Endodermal cell (in vitro differentiated cells): ENCODE results near the gene ZNF773. TPM values are rescaled to one million over a fixed set of nuclear protein-coding genes. Genes with fewer than 3 reads are reported as not detected.
A peak's percentile ranks its signal among the peaks of the same experiment; 100 is the strongest.

Experiments used
- DNase-seq: peaks from one replicate; pipeline ENCODE4 v3.0.0-alpha.2; 2017
- H3K27ac ChIP-seq: 2 replicates; pipeline ENCODE4 v1.5.1; 2013; ENCODE audit warnings: mild to moderate bottlenecking, low read depth, low read length, moderate library complexity
- H3K27me3 ChIP-seq: 2 replicates; pipeline ENCODE4 v1.6.1; 2013; ENCODE audit warnings: mild to moderate bottlenecking, low read length, moderate library complexity; ENCODE audit not compliant: insufficient read depth, control insufficient read depth, poor library complexity, severe bottlenecking
- H3K36me3 ChIP-seq: 2 replicates; pipeline ENCODE4 v1.7.0; 2013; ENCODE audit warnings: mild to moderate bottlenecking, low read length, moderate library complexity; ENCODE audit not compliant: control insufficient read depth, insufficient read depth
- H3K4me1 ChIP-seq: one replicate; pipeline ENCODE4 v1.7.0; 2013; ENCODE audit warnings: low read length; ENCODE audit not compliant: control insufficient read depth, insufficient read depth
- H3K4me3 ChIP-seq: 2 replicates; pipeline ENCODE4 v1.5.1; 2013; ENCODE audit warnings: mild to moderate bottlenecking, low read length, moderate library complexity
- H3K9ac ChIP-seq: 2 replicates; pipeline ENCODE4 v1.6.1; 2013; ENCODE audit warnings: mild to moderate bottlenecking, low read length, moderate library complexity; ENCODE audit not compliant: poor library complexity, severe bottlenecking; ENCODE audit errors: extremely low read depth
- H3K9me3 ChIP-seq: 2 replicates; pipeline ENCODE4 v1.6.1; 2013; ENCODE audit warnings: mild to moderate bottlenecking, low read length, moderate library complexity; ENCODE audit not compliant: control insufficient read depth
- H3K27ac Mint-ChIP-seq: 2 replicates; pipeline ENCODE4 v1.8.0; 2020; ENCODE audit warnings: mixed read lengths
- H3K27me3 Mint-ChIP-seq: 2 replicates; pipeline ENCODE4 v1.8.0; 2021; ENCODE audit warnings: mild to moderate bottlenecking, mixed read lengths; ENCODE audit not compliant: insufficient read depth
- H3K36me3 Mint-ChIP-seq: 2 replicates; pipeline ENCODE4 v1.8.0; 2020; ENCODE audit warnings: low read depth, mixed read lengths
- H3K4me1 Mint-ChIP-seq: 2 replicates; pipeline ENCODE4 v1.8.0; 2020; ENCODE audit warnings: mixed read lengths
- H3K4me3 Mint-ChIP-seq: 2 replicates; pipeline ENCODE4 v1.8.0; 2020; ENCODE audit warnings: mild to moderate bottlenecking, moderate library complexity, mixed read lengths
- H3K9me3 Mint-ChIP-seq: 2 replicates; pipeline ENCODE4 v1.8.0; 2020; ENCODE audit warnings: mild to moderate bottlenecking, mixed read lengths
- WGBS, 2 experiments: methylation state at CpG; one replicate each; pipeline versions ENCODE4 v1.1.5 to v1.1.7; 2013; ENCODE audit warnings: missing lambda C conversion rate in 2 of 2, mixed read lengths in 1 of 2; ENCODE audit not compliant: insufficient coverage in 1 of 2, insufficient read length in 1 of 2; 5-methylcytosine and 5-hydroxymethylcytosine counted together
- total RNA-seq, 2 donors: library from RNA; stranded (reverse); fragmentation: NEBNext Ultra II Directional in 1 of 2; extraction: Animal tissue kit (Norgen Biotek cat#: 25700) in 1 of 2; gene quantifications; 2 replicates in 1 of 2; 3 replicates in 1 of 2; pipeline ENCODE4 v1.2.1, GENCODE V29; 2021
- TF ChIP-seq, protein P1 (sequence below): fragments of 200-600 bp; sonication (generic); conservative IDR thresholded peaks from 2 replicates; pipeline ENCODE4 v1.5.0; 2021; ENCODE audit warnings: antibody characterized with exemption, mild to moderate bottlenecking

Gene ZNF773
- total RNA-seq, 2 donors from 2014 or later: 7.9 to 12.4 TPM

DNA sequence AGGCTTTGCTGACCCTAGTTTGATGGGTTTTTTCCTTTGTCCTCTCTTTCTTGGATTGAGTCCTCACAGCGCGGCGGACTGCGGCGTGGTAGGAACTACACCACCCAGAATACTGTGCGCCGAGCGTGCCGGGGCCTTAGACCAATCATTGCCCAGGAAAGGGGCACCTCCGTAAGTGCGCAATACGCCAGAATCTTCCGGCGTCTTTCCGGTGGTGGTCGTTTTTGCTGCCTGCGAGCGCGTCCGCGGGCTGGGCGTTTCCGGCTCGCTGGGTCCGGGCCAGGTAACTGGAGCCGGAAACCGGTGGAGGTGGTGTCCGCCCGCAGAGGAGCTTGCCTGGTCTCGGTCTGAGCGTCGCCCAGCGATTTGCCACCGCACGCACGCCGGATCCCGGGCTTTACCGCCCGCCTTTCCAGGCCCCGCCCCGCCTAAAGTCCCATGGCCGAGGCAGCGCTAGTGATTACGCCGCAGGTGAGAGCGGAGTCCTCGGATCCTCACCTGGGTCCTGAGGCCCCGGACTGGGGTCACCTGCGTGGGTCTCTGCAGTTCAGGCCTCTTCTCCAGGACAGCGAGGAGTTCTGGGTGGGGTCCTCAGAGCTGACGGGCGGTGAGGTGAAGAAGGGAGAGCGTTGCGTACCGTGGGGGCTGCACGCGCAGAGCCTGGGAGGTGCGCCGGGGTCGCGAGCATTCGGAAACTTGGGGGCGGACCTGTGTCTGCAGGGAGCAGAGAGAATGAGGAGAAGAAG is 27.6 kb downstream of the ZNF773 start, which contains the start of gene ZNF549:
Gene ZNF549, plus strand, starts transcription at position 221 of the 746 bp plus-strand sequence. Its CDS starts 218 bp downstream, at position 439.
- peaks cover 73% of the 10 kb centered on the region for H3K9me3 Mint-ChIP-seq
- TF ChIP-seq, protein P1, sequence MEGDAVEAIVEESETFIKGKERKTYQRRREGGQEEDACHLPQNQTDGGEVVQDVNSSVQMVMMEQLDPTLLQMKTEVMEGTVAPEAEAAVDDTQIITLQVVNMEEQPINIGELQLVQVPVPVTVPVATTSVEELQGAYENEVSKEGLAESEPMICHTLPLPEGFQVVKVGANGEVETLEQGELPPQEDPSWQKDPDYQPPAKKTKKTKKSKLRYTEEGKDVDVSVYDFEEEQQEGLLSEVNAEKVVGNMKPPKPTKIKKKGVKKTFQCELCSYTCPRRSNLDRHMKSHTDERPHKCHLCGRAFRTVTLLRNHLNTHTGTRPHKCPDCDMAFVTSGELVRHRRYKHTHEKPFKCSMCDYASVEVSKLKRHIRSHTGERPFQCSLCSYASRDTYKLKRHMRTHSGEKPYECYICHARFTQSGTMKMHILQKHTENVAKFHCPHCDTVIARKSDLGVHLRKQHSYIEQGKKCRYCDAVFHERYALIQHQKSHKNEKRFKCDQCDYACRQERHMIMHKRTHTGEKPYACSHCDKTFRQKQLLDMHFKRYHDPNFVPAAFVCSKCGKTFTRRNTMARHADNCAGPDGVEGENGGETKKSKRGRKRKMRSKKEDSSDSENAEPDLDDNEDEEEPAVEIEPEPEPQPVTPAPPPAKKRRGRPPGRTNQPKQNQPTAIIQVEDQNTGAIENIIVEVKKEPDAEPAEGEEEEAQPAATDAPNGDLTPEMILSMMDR: no peak
- H3K4me1 Mint-ChIP-seq: peaks cover 5% of the 10 kb centered on the region
- H3K9me3 ChIP-seq: peaks cover 2% of the 10 kb centered on the region
- peak; percentile 98 for DNase-seq
- H3K27me3 Mint-ChIP-seq: peaks cover 19% of the 10 kb centered on the region
- no peaks in the 10 kb centered on the region for H3K27me3 ChIP-seq
- peak within 1 kb of the TSS; percentile 100 for H3K4me3 ChIP-seq
- peak within 1 kb of the TSS; percentile 74 for H3K27ac Mint-ChIP-seq
- no peaks in the 10 kb centered on the region for H3K4me1 ChIP-seq
- 0% methylated on average over 12 to 64 of the region's 64 CpGs for WGBS, 2 experiments
- peaks cover 22% of the 10 kb centered on the region for H3K36me3 ChIP-seq
- H3K9ac ChIP-seq: peak within 1 kb of the TSS; percentile 69
- H3K36me3 Mint-ChIP-seq: peaks cover 29% of the 10 kb centered on the region
- H3K4me3 Mint-ChIP-seq: peak within 1 kb of the TSS; percentile 93
- no peak within 1 kb of the TSS for H3K27ac ChIP-seq

DNA sequence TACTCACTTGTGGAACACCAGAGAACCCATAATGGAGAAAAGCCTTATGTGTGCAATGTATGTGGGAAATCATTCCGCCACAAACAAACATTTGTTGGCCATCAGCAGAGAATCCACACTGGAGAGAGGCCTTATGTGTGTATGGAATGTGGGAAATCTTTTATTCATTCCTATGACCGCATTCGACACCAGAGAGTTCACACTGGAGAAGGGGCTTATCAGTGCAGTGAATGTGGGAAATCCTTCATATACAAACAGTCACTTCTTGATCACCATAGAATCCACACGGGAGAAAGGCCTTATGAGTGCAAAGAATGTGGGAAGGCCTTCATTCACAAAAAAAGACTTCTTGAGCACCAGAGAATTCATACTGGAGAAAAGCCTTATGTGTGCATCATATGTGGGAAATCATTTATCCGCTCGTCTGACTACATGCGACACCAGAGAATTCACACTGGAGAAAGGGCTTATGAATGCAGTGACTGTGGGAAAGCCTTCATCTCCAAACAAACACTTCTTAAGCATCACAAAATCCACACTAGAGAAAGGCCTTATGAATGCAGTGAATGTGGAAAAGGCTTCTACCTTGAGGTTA is 38.3 kb downstream of the ZNF773 start:
- H3K36me3 Mint-ChIP-seq: peaks cover 99% of the 10 kb centered on the region
- WGBS, 2 experiments: 94 to 98% methylated on average over 2 to 7 of the region's 7 CpGs
- Histone ChIP-seq H3K4me3 (peak overlapping the region; percentile 61), H3K9ac (no peak overlapping the region), H3K36me3 (peaks cover 100% of the 10 kb centered on the region), H3K27ac (no peak overlapping the region), H3K9me3 (peaks cover 95% of the 10 kb centered on the region), H3K4me1 (no peaks in the 10 kb centered on the region), H3K27me3 (no peaks in the 10 kb centered on the region)
- H3K4me3 Mint-ChIP-seq: no peak overlapping the region
- TF ChIP-seq, protein P1: no peak
- no peak for DNase-seq
- H3K27me3 Mint-ChIP-seq: no peaks in the 10 kb centered on the region
- peaks cover 100% of the 10 kb centered on the region for H3K9me3 Mint-ChIP-seq
- H3K4me1 Mint-ChIP-seq: no peaks in the 10 kb centered on the region
- no peak overlapping the region for H3K27ac Mint-ChIP-seq

DNA sequence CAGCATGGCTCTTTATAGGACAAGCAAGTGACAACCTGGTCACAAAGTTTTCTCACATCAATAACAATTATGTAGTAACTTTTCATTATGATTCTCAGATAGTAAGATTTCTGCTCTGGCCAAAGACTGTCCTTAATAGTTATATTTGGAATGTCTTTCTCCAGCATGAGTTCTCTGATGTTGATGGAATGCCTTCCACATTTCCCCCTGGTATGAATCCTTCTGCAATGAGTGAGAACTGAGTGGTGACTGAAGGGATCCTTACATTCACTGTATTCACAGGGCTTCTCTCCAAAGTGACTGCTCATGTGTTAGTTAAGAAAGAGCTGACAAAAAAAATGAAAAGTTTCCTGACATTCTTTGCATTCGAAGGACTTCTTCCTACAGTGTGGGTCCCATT is 46.8 kb downstream of the ZNF773 start:
- H3K4me1 Mint-ChIP-seq: no peaks in the 10 kb centered on the region
- H3K36me3 Mint-ChIP-seq: peaks cover 99% of the 10 kb centered on the region
- no peak for DNase-seq
- TF ChIP-seq, protein P1: no peak
- peaks cover 90% of the 10 kb centered on the region for H3K9me3 Mint-ChIP-seq
- Histone ChIP-seq H3K27ac (no peak overlapping the region), H3K4me3 (peak overlapping the region; percentile 62), H3K9me3 (peaks cover 87% of the 10 kb centered on the region), H3K36me3 (peaks cover 98% of the 10 kb centered on the region), H3K27me3 (no peaks in the 10 kb centered on the region), H3K4me1 (no peaks in the 10 kb centered on the region), H3K9ac (no peak overlapping the region)
- H3K4me3 Mint-ChIP-seq: no peak overlapping the region
- H3K27me3 Mint-ChIP-seq: no peaks in the 10 kb centered on the region
- no peak overlapping the region for H3K27ac Mint-ChIP-seq
- WGBS, 2 experiments: 95 to 100% methylated on average over 1 of the region's 1 CpG
